ENCODE data around the gene FHIT.

The FHIT gene

GRCh38 chr3:59895972-59896371 lies 1355.3 kb downstream of the FHIT start:
- no peak for DNase-seq (ENCODE audit: low spot score)

- no peak for DNase-seq (ENCODE audit: low spot score)
Measured at GRCh38 chr3:59894425-59895121, 1356.7 kb downstream of the FHIT start.

- peak; percentile 58 for DNase-seq (ENCODE audit: low spot score)
Measured at GRCh38 chr3:59890639-59891038, 1360.6 kb downstream of the FHIT start.

- no peak for DNase-seq (ENCODE audit: low spot score)
Measured at GRCh38 chr3:59886790-59887189, 1364.5 kb downstream of the FHIT start.

- DNase-seq (ENCODE audit: low spot score): no peak
Measured at GRCh38 chr3:59885899-59886400, 1365.3 kb downstream of the FHIT start.

GRCh38 chr3:59885101-59885500 lies 1366.2 kb downstream of the FHIT start:
- DNase-seq (ENCODE audit: low spot score): no peak

GRCh38 chr3:59884409-59884808 lies 1366.8 kb downstream of the FHIT start:
- DNase-seq (ENCODE audit: low spot score): no peak

GRCh38 chr3:59882746-59883145 lies 1368.5 kb downstream of the FHIT start:
- DNase-seq (ENCODE audit: low spot score): no peak

- no peak for DNase-seq (ENCODE audit: low spot score)
Measured at GRCh38 chr3:59880717-59881116, 1370.5 kb downstream of the FHIT start.

- peak; percentile 83 for DNase-seq (ENCODE audit: low spot score)
Measured at GRCh38 chr3:59879031-59879581, 1372.1 kb downstream of the FHIT start.

GRCh38 chr3:59878038-59878427 lies 1373.2 kb downstream of the FHIT start:
- no peak for DNase-seq (ENCODE audit: low spot score)

GRCh38 chr3:59877263-59878037 lies 1373.8 kb downstream of the FHIT start:
- no peak for DNase-seq (ENCODE audit: low spot score)

- no peak for DNase-seq (ENCODE audit: low spot score)
Measured at GRCh38 chr3:59876533-59877062, 1374.7 kb downstream of the FHIT start.

GRCh38 chr3:59873576-59874230 lies 1377.5 kb downstream of the FHIT start:
- DNase-seq (ENCODE audit: low spot score): no peak

- DNase-seq (ENCODE audit: low spot score): no peak
Measured at GRCh38 chr3:59872128-59872527, 1379.1 kb downstream of the FHIT start.

GRCh38 chr3:59867185-59868002 lies 1383.9 kb downstream of the FHIT start:
- no peak for DNase-seq (ENCODE audit: low spot score)

GRCh38 chr3:59866076-59866475 lies 1385.2 kb downstream of the FHIT start:
- no peak for DNase-seq (ENCODE audit: low spot score)

GRCh38 chr3:59865351-59865750 lies 1385.9 kb downstream of the FHIT start:
- no peak for DNase-seq (ENCODE audit: low spot score)

GRCh38 chr3:59862686-59863085 lies 1388.6 kb downstream of the FHIT start:
- DNase-seq (ENCODE audit: low spot score): no peak

GRCh38 chr3:59857589-59858346 lies 1393.5 kb downstream of the FHIT start:
- DNase-seq (ENCODE audit: low spot score): peak; percentile 79
